Endothelial cell of umbilical vein (primary cell): ENCODE measurements around the gene GUCY1B1. TPM values are rescaled to one million over a fixed set of nuclear protein-coding genes. Genes with fewer than 3 reads are reported as not detected.

Experiments used
- BruUV-seq: library from RNA; stranded (reverse); fragments of 400-500 nt; replicated peaks from 2 replicates; lab custom pipeline; 2021; lab: Mats Ljungman, UMichigan
- CTCF ChIA-PET: fragments of 300-600, 350-600 bp; sonication (Branson Sonifier 250); formaldehyde crosslinking; loops from one replicate; lab custom pipeline; 2021; ENCODE audit warnings: antibody characterized with exemption, inconsistent platforms; lab: Charles Lee
- POLR2A ChIA-PET: fragments of 300-600, 350-600 bp; sonication (Branson Sonifier 250); formaldehyde crosslinking; loops from one replicate; lab custom pipeline; 2021; ENCODE audit warnings: antibody characterized with exemption, inconsistent platforms; lab: Charles Lee
- DNase-seq: peaks from one replicate; pipeline ENCODE4 v3.0.0-alpha.2; 2011; ENCODE audit warnings: low read depth, low spot score
- FAIRE-seq: peaks from 2 replicates; lab custom pipeline; 2011; peaks lifted over from hg19 to GRCh38; lab: Jason Lieb, UNC
- H2AFZ ChIP-seq: 2 replicates; pipeline ENCODE4 v1.6.0; 2012; ENCODE audit warnings: low read depth, low read length, control low read depth, inconsistent platforms
- H3K27ac ChIP-seq: 2 replicates; pipeline ENCODE4 v1.5.1; 2011; ENCODE audit warnings: low read depth, mild to moderate bottlenecking, control low read depth, low read length, moderate library complexity; ENCODE audit not compliant: insufficient read depth
- H3K27me3 ChIP-seq, 2 experiments: 2 replicates each; pipeline versions ENCODE4 v1.6.0 to v1.6.1; 2011; ENCODE audit warnings: low read length in 2 of 2, mixed read lengths in 1 of 2; ENCODE audit not compliant: control insufficient read depth in 2 of 2, insufficient read depth in 2 of 2
- H3K36me3 ChIP-seq, 2 experiments: 2 replicates in 1 of 2; 3 replicates in 1 of 2; pipeline ENCODE4 v1.5.1; 2011; ENCODE audit warnings: low read length in 2 of 2, mild to moderate bottlenecking in 1 of 2, moderate library complexity in 1 of 2; ENCODE audit not compliant: control insufficient read depth in 2 of 2, insufficient read depth in 2 of 2; ENCODE audit errors: extremely low read depth in 1 of 2
- H3K4me1 ChIP-seq: 3 replicates; pipeline ENCODE4 v1.5.1; 2011; ENCODE audit warnings: mild to moderate bottlenecking, low read length; ENCODE audit not compliant: control insufficient read depth, insufficient read depth; ENCODE audit errors: extremely low read depth
- H3K4me2 ChIP-seq: 2 replicates; pipeline ENCODE4 v1.6.1; 2011; ENCODE audit warnings: low read length, control low read depth, mixed read lengths; ENCODE audit not compliant: insufficient read depth
- H3K4me3 ChIP-seq, 3 experiments: fragments of 200-600 bp in 1 of 3; sonication (generic), shearing (Covaris generic) in 1 of 3; replicated peaks in 1 of 3; 2 replicates each; pipeline ENCODE4 v1.5.1; 2011 to 2016; ENCODE audit warnings: control low read depth in 3 of 3, low read length in 3 of 3, mild to moderate bottlenecking in 2 of 3, inconsistent platforms in 1 of 3, low read depth in 1 of 3, moderate library complexity in 1 of 3; ENCODE audit not compliant: insufficient read depth in 1 of 3
- H3K79me2 ChIP-seq: 2 replicates; pipeline ENCODE4 v1.6.0; 2012; ENCODE audit warnings: low read length, inconsistent platforms; ENCODE audit not compliant: control insufficient read depth, insufficient read depth
- H3K9ac ChIP-seq: replicated peaks from 2 replicates; pipeline ENCODE3; 2011; ENCODE audit warnings: low read length, control low read depth; ENCODE audit not compliant: insufficient read depth; ENCODE audit errors: extremely low read depth
- H3K9me1 ChIP-seq: replicated peaks from 3 replicates; pipeline ENCODE4 v1.6.0; 2011; ENCODE audit warnings: mild to moderate bottlenecking, low read length; ENCODE audit not compliant: control insufficient read depth, insufficient read depth; ENCODE audit errors: extremely low read depth
- H3K9me3 ChIP-seq: replicated peaks from 2 replicates; pipeline ENCODE4 v1.5.1; 2012; ENCODE audit warnings: low read length, inconsistent platforms; ENCODE audit not compliant: control insufficient read depth, insufficient read depth
- H4K20me1 ChIP-seq: replicated peaks from 2 replicates; pipeline ENCODE3; 2011; ENCODE audit warnings: mild to moderate bottlenecking, low read length; ENCODE audit not compliant: control insufficient read depth, insufficient read depth; ENCODE audit errors: extremely low read depth
- CTCF ChIP-seq, 2 donors: IDR thresholded peaks; 1 replicate in 1 of 2; 2 replicates in 1 of 2; pipeline ENCODE4 v1.5.1; 2011; ENCODE audit warnings: low read length in 2 of 2, mild to moderate bottlenecking in 2 of 2, moderate library complexity in 2 of 2, control low read depth in 1 of 2, inconsistent platforms in 1 of 2, low read depth in 1 of 2; ENCODE audit not compliant: insufficient read depth in 1 of 2; ENCODE audit errors: extremely low read depth in 1 of 2
- EZH2 ChIP-seq: IDR thresholded peaks from 2 replicates; pipeline ENCODE4 v1.6.1; 2012; ENCODE audit warnings: borderline replicate concordance, low read depth, mild to moderate bottlenecking, moderate library complexity, low read length, inconsistent platforms; ENCODE audit not compliant: severe bottlenecking
- FOS ChIP-seq: IDR thresholded peaks from 2 replicates; pipeline ENCODE4 v1.6.1; 2011; ENCODE audit warnings: mild to moderate bottlenecking, low read length, moderate library complexity, borderline replicate concordance; ENCODE audit not compliant: insufficient read depth
- GATA2 ChIP-seq: IDR thresholded peaks from 2 replicates; pipeline ENCODE4 v1.7.0; 2011; ENCODE audit warnings: low read depth, mild to moderate bottlenecking, moderate library complexity, mixed read lengths, low read length; ENCODE audit not compliant: insufficient read length, insufficient read depth
- JUN ChIP-seq: IDR thresholded peaks from 2 replicates; pipeline ENCODE4 v1.6.1; 2011; ENCODE audit warnings: borderline replicate concordance, low read depth; ENCODE audit not compliant: insufficient read length, insufficient read depth
- MAX ChIP-seq: IDR thresholded peaks from 2 replicates; pipeline ENCODE4 v1.6.1; 2011; ENCODE audit not compliant: insufficient read depth, insufficient read length
- MYC ChIP-seq: IDR thresholded peaks from one replicate; pipeline ENCODE4 v1.6.1; 2011; ENCODE audit warnings: mild to moderate bottlenecking, low read depth, low read length
- POLR2A ChIP-seq: IDR thresholded peaks from 2 replicates; pipeline ENCODE4 v1.6.1; 2012; ENCODE audit warnings: low read depth, mild to moderate bottlenecking, control low read depth, low read length
- POLR2AphosphoS5 ChIP-seq: IDR thresholded peaks from 2 replicates; pipeline ENCODE4 v1.6.1; 2012; ENCODE audit warnings: low read depth, mild to moderate bottlenecking, control low read depth, low read length, moderate library complexity; ENCODE audit not compliant: insufficient read depth
- dilution Hi-C: fragments of 300-500 bp; cut with MboI; formaldehyde crosslinking; loops from one replicate; pipeline ENCODE4 v1.15.0; 2019; ENCODE audit warnings: low sequenced_read_pairs; ENCODE audit not compliant: extremely low pct_ligation_motif_present
- intact Hi-C: fragments of 100-400 bp; cut with micrococcal nuclease; formaldehyde crosslinking; loops from one replicate; pipeline ENCODE4 v1.10.0; 2022
- polyA plus RNA-seq, 4 experiments: library from polyadenylated mRNA; depleted of rRNA in 3 of 4; stranded (reverse) in 3 of 4; unstranded in 1 of 4; fragments of >200 nt; gene quantifications; 2 replicates each; pipeline versions ENCODE4 v1.2.1 to v1.2.3, GENCODE V29; 2011 to 2012; ENCODE audit warnings: missing spikeins in 1 of 4
- total RNA-seq: library from RNA; stranded (reverse); gene quantifications from 2 replicates; pipeline ENCODE4 v1.2.3, GENCODE V29; 2021

Gene GUCY1B1
- total and polyA plus RNA-seq, 2 donors (not counting 3 experiments of a cell fraction or from before 2014, with no cell fraction given), result 1.9 to 4.7 TPM

GRCh38 chr4:155762334-155762733 is 3.5 kb downstream of the GUCY1B1 start:
- H3K9me1 ChIP-seq, result no peaks in the 10 kb centered on the region
- intact Hi-C loops (no loop called here), dilution Hi-C loops (no loop called here)
- H2AFZ ChIP-seq, result no peak overlapping the region
- DNase-seq (no peak), FAIRE-seq (no peak)
- H3K4me1 ChIP-seq, result peaks cover 6% of the 10 kb centered on the region
- POLR2A ChIA-PET, result no interaction called here
- no peak overlapping the region for H3K4me3 ChIP-seq
- no peaks in the 10 kb centered on the region for H4K20me1 ChIP-seq
- no peak overlapping the region for H3K4me2 ChIP-seq
- TF ChIP-seq POLR2A (no peak), JUN (no peak), FOS (no peak), CTCF (IDR thresholded peaks at IDR 0.05; ENCODE audit: extremely low read depth in 1 of 2, insufficient read depth in 1 of 2, low read depth in 1 of 2, low read length in 2 of 2) (no peak)
- H3K27me3 ChIP-seq, result no peaks in the 10 kb centered on the region
- no peak overlapping the region for H3K27ac ChIP-seq
- CTCF ChIA-PET, result interaction anchor here (1.2 kb wide), 1 partner anchor 233 kb away, joined by 4 read pairs; no protein-coding TSS in a partner anchor
- H3K9ac ChIP-seq, result no peak overlapping the region
- H3K9me3 ChIP-seq, result no peaks in the 10 kb centered on the region
- no peaks in the 10 kb centered on the region for H3K36me3 ChIP-seq
- H3K79me2 ChIP-seq, result no peaks in the 10 kb centered on the region
- no TSS peak for BruUV-seq

GRCh38 chr4:155763551-155763950 is 4.7 kb downstream of the GUCY1B1 start:
- no peak overlapping the region for H2AFZ ChIP-seq
- no peaks in the 10 kb centered on the region for H3K9me3 ChIP-seq
- H4K20me1 ChIP-seq, result no peaks in the 10 kb centered on the region
- H3K4me1 ChIP-seq, result peaks cover 6% of the 10 kb centered on the region
- no peak overlapping the region for H3K9ac ChIP-seq
- dilution Hi-C loops (no loop called here), intact Hi-C loops (no loop called here)
- H3K79me2 ChIP-seq, result no peaks in the 10 kb centered on the region
- no peak for TF ChIP-seq FOS
- no peak for TF ChIP-seq JUN
- TF ChIP-seq GATA2, result no peak
- no peak for TF ChIP-seq EZH2
- TF ChIP-seq MAX, result no peak
- no peak for TF ChIP-seq POLR2AphosphoS5
- no peak for TF ChIP-seq POLR2A
- TF ChIP-seq CTCF (IDR thresholded peaks at IDR 0.05; ENCODE audit: extremely low read depth in 1 of 2, insufficient read depth in 1 of 2, low read depth in 1 of 2, low read length in 2 of 2), result no peak
- TF ChIP-seq MYC, result no peak
- H3K36me3 ChIP-seq, result no peaks in the 10 kb centered on the region
- H3K9me1 ChIP-seq, result no peaks in the 10 kb centered on the region
- no peaks in the 10 kb centered on the region for H3K27me3 ChIP-seq
- ChIA-PET CTCF (interaction anchor here (0.6 kb wide), 1 partner anchor 10 kb away, joined by 3 read pairs; no protein-coding TSS in a partner anchor), POLR2A (no interaction called here)
- DNase-seq (no peak), FAIRE-seq (no peak)
- no peak overlapping the region for H3K27ac ChIP-seq
- H3K4me2 ChIP-seq, result no peak overlapping the region
- no TSS peak for BruUV-seq
- H3K4me3 ChIP-seq, result no peak overlapping the region
